ENCODE measurements around the gene SPATS2. TPM values are rescaled to one million over a fixed set of nuclear protein-coding genes. Genes with fewer than 3 reads are reported as not detected.

The SPATS2 gene
- total RNA-seq (ENCODE audit: low replicate concordance): 14.4 and 48.0 TPM in 2 replicates

DNA sequence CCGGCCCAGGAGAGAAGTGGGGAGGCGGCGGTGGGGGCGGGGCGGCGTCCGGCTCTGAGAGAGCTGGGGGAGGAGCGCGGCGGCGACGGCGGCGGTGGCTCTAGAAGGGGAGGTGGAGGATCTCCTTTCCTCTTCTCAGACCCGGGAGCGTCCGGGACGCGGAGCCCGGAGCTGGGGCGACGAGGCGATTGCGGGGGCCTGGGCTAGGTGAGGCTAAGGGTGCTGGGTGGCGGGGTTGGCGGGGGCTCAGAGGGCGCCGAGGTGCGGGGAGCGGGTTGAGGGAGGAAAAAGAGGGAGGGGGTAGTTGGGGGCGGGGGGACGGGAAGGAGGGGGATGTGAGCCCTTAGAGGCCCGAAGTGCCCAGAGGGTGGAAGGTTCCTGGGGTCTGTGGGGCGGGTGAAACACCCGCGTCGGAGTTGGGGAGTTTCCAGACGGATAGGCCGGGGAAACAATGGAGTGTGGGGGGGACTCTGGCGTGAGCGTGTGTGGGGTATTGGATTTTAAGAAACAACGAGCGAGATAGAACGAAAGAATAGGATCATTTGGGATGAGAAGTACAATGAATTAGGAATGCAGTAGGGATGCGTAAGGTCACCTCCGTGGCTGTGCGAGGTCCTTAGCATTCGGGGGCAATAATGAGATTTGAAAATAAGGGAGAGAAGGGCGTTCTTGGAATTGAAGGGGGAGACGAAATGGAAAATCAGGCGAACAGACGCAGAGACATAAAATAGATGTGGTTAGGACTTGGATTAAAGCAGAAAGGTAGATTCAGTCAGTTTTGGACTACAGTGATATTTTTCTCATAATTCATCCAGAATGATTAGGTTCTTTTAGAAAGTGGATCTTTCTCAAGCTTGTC is at the start of gene SPATS2:
TSS of gene SPATS2 (plus strand) at position 82 of the 859 bp plus-strand sequence. CDS start 93,551 bp downstream, outside the sequence.

DNA sequence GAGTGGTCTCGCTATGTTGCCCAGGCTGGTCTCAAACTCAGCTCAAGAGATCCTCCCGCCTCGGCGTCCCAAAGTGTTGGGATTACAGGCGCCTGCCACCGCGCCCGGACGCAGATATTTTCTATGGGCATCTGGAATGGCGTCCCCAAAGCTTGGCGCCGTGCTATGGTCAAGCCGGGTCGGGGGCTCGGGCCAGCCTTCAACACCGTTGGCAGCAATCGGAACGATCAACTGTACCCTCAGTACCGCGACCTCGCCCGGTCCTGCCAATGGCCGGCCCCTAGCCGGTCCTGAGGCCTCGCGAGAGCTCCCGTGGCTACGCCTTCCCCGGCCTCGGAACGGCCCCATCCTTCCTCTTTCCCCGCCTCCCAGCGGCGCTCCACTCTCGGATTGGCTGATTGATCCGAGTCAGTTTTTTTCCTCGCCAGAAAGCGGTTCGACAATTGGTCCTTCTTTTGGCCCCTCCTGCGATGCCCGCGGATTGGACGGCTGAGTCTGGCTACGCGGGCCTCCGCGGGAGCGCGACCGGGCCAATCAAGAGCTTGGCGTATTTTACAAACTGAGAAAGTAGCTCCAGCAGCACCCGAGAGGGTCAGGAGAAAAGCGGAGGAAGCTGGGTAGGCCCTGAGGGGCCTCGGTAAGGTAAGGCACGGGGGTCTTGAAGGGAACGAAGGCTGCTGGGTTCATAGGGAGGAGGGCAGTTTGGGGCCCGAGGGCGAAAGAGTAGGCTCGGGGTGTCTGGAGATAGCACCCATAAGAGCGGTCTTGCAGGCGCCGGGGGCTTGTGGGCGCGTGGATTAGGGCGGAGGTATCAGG is 44.3 kb upstream of the SPATS2 start, which contains the start of gene TROAP:
TSS of gene TROAP (plus strand) at position 548 of the 816 bp plus-strand sequence. CDS start 354 bp downstream, outside the sequence.

DNA sequence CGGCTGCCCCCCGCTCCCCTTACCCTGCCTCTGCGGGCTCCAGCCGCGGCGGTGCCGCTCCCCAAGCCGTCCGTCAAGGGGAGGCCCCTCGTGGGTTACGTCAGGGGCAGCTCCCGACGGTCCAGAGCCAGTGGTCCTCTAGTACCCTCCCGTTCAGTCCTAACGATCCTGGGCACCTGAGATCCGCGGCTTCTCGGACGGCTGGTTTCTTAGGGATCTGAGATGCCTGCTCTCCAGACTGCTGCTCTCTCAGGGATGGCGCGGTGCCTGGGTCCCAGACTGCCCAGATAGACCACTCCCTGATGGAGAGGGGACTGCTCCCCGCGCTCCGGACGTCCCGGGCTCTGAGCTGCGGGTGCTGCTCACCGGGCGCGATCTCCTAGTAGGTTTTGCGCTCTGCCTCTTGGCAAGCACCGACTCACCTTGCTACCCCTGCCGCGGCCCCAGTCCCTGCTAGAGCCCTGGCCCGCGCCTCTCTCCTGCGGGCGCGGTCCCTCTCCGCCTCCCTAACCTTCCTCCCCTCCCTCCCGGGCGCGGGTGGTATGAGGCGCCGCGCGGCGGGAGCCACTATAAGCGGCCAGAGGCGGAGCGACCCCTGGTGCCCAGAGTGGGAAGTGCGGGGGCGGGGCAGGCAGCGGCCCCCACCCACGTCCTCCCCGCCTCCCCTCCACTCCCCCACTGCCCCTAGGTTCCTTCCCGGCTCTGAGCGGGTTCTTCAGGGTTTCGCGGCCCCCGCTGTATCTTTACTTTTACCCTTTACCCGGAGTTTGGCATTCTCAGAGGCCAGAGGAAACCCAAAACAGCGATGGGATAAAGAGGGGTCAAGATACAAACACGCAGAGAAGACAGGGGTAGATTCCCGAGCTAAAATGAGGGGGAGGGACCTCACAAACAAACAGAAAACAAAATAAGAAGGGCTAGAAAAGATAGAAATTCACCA is 30.3 kb upstream of the SPATS2 start, which contains the start of gene C1QL4:
TSS of gene C1QL4 (minus strand) at position 544 of the 940 bp plus-strand sequence. CDS start 711 bp downstream, outside the sequence.

DNA sequence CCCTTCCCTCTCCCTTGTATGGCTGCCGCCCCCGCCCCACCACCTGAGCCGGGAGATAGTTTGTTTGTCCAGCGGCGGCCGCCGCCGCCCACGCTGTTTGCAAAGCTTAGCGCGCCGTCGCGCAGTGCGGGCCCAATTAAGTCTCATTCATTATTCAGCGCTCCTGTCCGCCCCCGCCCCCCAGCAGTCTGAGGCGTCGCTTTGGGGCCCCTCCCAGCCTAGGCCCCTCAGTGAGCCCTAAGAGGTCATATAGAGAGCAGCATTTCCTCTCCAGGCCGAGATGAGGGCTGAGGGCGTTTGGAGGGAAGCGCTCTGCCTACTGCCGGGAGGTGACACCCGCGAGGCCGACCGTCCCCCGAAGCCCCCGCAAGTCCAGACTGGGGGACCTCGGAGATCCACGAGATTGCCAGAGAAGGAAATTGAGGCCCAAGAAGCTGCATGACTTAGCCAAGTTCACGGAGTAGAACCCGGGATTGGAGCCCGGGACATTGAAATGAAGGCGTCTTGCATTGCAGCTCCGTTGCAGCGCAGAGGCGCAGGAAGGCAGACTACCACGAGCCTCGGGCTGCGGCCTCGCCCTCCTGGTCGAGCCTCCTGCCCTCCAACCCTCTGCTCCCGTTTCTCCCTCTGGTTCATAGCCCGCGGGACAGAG is 20.5 kb upstream of the SPATS2 start, which contains the start of gene DNAJC22:
TSS of gene DNAJC22 (plus strand) at position 230 of the 652 bp plus-strand sequence. CDS start 1,985 bp downstream, outside the sequence.

DNA sequence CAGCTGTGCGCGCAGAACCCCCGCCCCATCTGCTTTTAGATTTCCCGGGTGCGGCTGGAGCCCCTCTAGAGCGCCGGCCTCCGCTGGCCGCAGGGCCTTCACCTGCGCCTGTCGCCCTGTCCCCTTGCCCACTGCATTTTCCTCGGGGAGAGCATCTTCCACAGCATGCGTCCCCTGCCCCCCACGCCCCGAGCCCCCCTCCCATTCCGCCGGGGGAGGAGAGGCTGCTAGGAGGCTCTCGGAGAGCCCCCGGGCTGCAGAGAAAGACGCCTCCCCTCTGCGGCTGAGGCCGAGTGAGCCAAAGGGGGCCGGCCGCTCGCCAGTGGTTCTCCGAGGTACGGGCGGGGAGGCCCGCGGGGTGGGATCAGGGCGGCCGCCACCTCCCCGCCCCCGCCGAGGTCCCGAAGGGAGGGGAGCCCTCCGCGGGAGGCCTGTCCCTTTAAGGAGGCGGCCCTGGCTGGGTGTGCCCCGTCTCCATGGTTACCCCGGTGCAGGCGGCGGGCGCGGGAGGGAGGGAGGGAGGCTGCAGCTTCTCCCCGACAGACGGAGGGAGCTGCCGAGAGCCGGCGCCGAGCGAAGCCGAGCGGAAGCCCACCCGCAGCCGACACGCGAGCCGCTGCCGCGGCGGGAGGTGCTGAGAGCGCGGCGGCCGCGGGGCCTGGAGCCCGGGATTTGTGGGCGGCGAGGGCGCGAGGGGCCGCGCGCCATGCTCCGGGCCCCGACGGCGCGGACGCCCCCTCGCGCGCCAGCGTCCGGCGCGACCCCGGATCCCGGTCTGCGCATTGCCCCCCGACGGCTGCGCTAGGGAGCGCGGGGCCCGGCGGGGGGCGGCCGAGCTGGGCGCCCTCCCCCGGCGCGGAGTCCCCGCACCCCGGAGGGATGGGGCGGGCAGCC is 171.5 kb downstream of the SPATS2 start, which contains the start of gene KCNH3:
TSS of gene KCNH3 (plus strand) at position 521 of the 894 bp plus-strand sequence. CDS start 387 bp downstream, outside the sequence.

DNA sequence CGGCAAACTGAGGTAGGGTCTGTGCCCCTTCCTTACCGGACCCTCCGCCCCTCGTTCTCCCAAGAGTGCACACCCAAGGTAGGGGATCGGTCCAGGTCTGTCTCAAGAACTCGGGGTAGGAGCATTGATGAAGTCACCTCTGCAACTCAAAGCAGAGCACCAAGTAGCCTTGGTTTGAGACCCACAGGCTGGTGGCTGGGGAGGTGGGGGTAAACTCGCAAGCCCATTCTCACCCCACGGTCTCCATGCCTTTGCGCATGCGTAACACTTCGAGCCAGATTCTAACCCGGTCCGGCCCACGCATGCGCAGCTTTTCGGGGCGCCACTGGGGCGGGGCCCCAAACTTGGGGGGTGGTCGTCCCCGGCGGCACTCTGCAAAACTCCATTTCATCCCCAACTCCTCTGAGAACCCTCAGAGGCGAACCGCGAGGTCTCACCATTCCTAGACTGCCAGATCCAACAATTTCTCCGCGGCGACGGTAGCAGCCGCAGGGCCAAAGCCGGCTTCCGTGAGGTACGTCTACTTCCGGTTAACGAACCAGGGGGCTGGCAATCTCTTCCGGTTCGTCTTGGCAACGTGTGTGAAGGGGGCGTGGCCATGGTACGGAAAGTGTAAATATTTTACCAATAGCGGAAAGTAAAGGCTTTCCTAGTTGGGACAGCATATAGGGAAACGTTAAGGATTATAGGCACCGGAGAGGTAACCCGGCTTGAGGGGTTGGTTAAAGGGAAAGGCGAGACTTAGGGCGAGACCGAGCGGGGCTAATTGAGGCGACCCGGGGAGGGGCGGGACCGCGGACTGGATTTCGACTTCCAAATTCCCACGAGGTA is 200.6 kb downstream of the SPATS2 start, which contains the start of gene MCRS1:
TSS of gene MCRS1 (minus strand) at position 532 of the 831 bp plus-strand sequence. CDS start 1,411 bp downstream, outside the sequence.

Other genes starting within 250 kb of the SPATS2 start
- 873 and 1,458 TPM in 2 replicates for gene TUBA1B, start 236.1 kb upstream of the SPATS2 start, total RNA-seq (ENCODE audit: low replicate concordance)
- 464 and 1,003 TPM in 2 replicates for gene TUBA1A, start 178.4 kb upstream of the SPATS2 start, total RNA-seq (ENCODE audit: low replicate concordance)
- 104 and 205 TPM in 2 replicates for gene TUBA1C, start 102.4 kb upstream of the SPATS2 start, total RNA-seq (ENCODE audit: low replicate concordance)
- gene PRPH, start 72.3 kb upstream of the SPATS2 start, total RNA-seq (ENCODE audit: low replicate concordance): 0.35 and 1.5 TPM in 2 replicates
- gene TROAP, start 44.2 kb upstream of the SPATS2 start, total RNA-seq (ENCODE audit: low replicate concordance): 0.12 and 6.1 TPM in 2 replicates
- gene C1QL4, start 30.3 kb upstream of the SPATS2 start, total RNA-seq (ENCODE audit: low replicate concordance): 0.45 TPM in 1 of 2 replicates, not detected in the other
- gene DNAJC22, start 20.6 kb upstream of the SPATS2 start, total RNA-seq (ENCODE audit: low replicate concordance): under 0.01 and 5.9 TPM in 2 replicates
- gene KCNH3, start 171.6 kb downstream of the SPATS2 start, total RNA-seq (ENCODE audit: low replicate concordance): 0.23 and 0.30 TPM in 2 replicates
- gene MCRS1, start 200.7 kb downstream of the SPATS2 start, total RNA-seq (ENCODE audit: low replicate concordance): 53.7 and 56.0 TPM in 2 replicates
- 0.12 and 0.23 TPM in 2 replicates for gene FAM186B, start 238.2 kb downstream of the SPATS2 start, total RNA-seq (ENCODE audit: low replicate concordance)